HEK293 (cell line): ENCODE data around the gene C10orf88.
A peak's percentile ranks its signal among the peaks of the same experiment; 100 is the strongest.

ENCODE experiments used
- CTCF ChIA-PET: fragments of 350-600 bp; formaldehyde crosslinking; extraction: SDS; loops from one replicate; lab custom pipeline; 2021; ENCODE audit warnings: antibody characterized with exemption; lab: Yijun Ruan, JAX
- POLR2A ChIA-PET: fragments of 300-600 bp; formaldehyde crosslinking; extraction: SDS; loops from one replicate; lab custom pipeline; 2020; ENCODE audit warnings: antibody characterized with exemption, inconsistent platforms; lab: Yijun Ruan, JAX
- H3K27ac ChIP-seq: fragments of 200-500 bp; sonication (Bioruptor generic); 2 replicates; pipeline ENCODE4 v1.5.1; 2014; ENCODE audit warnings: low read depth, low read length, control low read depth, inconsistent platforms; ENCODE audit errors: extremely low read depth
- H3K36me3 ChIP-seq, 2 experiments: fragments of 200-500 bp in 1 of 2; sonication (Bioruptor generic) in 1 of 2; 1 replicate in 1 of 2; 2 replicates in 1 of 2; pipeline ENCODE4 v1.5.1; 2014 to 2017; ENCODE audit warnings: inconsistent platforms in 2 of 2, low read length in 2 of 2; ENCODE audit not compliant: control insufficient read depth in 2 of 2, insufficient read depth in 1 of 2
- H3K4me1 ChIP-seq: fragments of 200-500 bp; sonication (Bioruptor generic); 2 replicates; pipeline ENCODE4 v1.5.1; 2014; ENCODE audit warnings: mild to moderate bottlenecking, low read length, inconsistent platforms; ENCODE audit not compliant: control insufficient read depth, insufficient read depth
- H3K4me3 ChIP-seq: 2 replicates; pipeline ENCODE4 v1.5.1; 2011; ENCODE audit warnings: low read depth, mild to moderate bottlenecking, control low read depth, low read length, moderate library complexity
- H3K9me3 ChIP-seq: fragments of 200-500 bp; sonication (Bioruptor generic); 2 replicates; pipeline ENCODE4 v1.5.1; 2014; ENCODE audit warnings: low read depth, low read length, inconsistent platforms; ENCODE audit not compliant: control insufficient read depth, insufficient read depth
- GLI2 ChIP-seq: fragments of 450-650 bp; formaldehyde crosslinking; IDR thresholded peaks from 2 replicates; pipeline ENCODE4; 2017; ENCODE audit warnings: missing biosample characterization, missing genetic modification characterization, low read depth, borderline replicate concordance
- REPIN1 ChIP-seq: fragments of 450-650 bp; formaldehyde crosslinking; IDR thresholded peaks from 2 replicates; pipeline ENCODE4 v1.5.1; 2017; ENCODE audit warnings: missing biosample characterization, missing genetic modification characterization, low read depth
- SALL2 ChIP-seq: fragments of 450-650 bp; formaldehyde crosslinking; IDR thresholded peaks from 2 replicates; pipeline ENCODE4 v1.5.0; 2017; ENCODE audit warnings: missing biosample characterization, mild to moderate bottlenecking, missing genetic modification characterization, borderline replicate concordance
- SCRT1 ChIP-seq: fragments of 450-650 bp; formaldehyde crosslinking; IDR thresholded peaks from 2 replicates; pipeline ENCODE4 v1.5.1; 2016; ENCODE audit warnings: missing biosample characterization, missing genetic modification characterization, borderline replicate concordance
- SCRT2 ChIP-seq: fragments of 450-650 bp; formaldehyde crosslinking; IDR thresholded peaks from 2 replicates; pipeline ENCODE4 v1.5.1; 2016; ENCODE audit warnings: missing biosample characterization, missing genetic modification characterization
- SETDB1 ChIP-seq: IDR thresholded peaks from one replicate; pipeline ENCODE4 v1.6.1; 2017; ENCODE audit warnings: mild to moderate bottlenecking, low read length, moderate library complexity, mixed read lengths; ENCODE audit not compliant: insufficient read length
- SP7 ChIP-seq: fragments of 450-650 bp; formaldehyde crosslinking; IDR thresholded peaks from 2 replicates; pipeline ENCODE4 v1.5.1; 2016; ENCODE audit warnings: missing biosample characterization, missing genetic modification characterization
- TSHZ1 ChIP-seq: fragments of 450-650 bp; formaldehyde crosslinking; IDR thresholded peaks from 2 replicates; pipeline ENCODE4 v1.5.1; 2016; ENCODE audit warnings: missing biosample characterization, missing genetic modification characterization, borderline replicate concordance
- YY1 ChIP-seq: fragments of 450-650 bp; formaldehyde crosslinking; IDR thresholded peaks from 2 replicates; pipeline ENCODE4 v1.5.1; 2018; ENCODE audit warnings: missing biosample characterization, missing genetic modification characterization
- ZBTB44 ChIP-seq: fragments of 450-650 bp; IDR thresholded peaks from 2 replicates; pipeline ENCODE4 v1.5.1; 2018; ENCODE audit warnings: missing biosample characterization, mild to moderate bottlenecking, missing genetic modification characterization
- ZEB2 ChIP-seq: fragments of 450-650 bp; formaldehyde crosslinking; IDR thresholded peaks from 2 replicates; pipeline ENCODE4 v1.5.1; 2016; ENCODE audit warnings: missing biosample characterization, missing genetic modification characterization
- ZFP37 ChIP-seq: fragments of 450-650 bp; formaldehyde crosslinking; IDR thresholded peaks from 2 replicates; pipeline ENCODE4 v1.5.1; 2016; ENCODE audit warnings: missing biosample characterization, missing genetic modification characterization
- ZNF214 ChIP-seq: fragments of 450-650 bp; formaldehyde crosslinking; IDR thresholded peaks from 2 replicates; pipeline ENCODE4 v1.5.1; 2017; ENCODE audit warnings: missing biosample characterization, mild to moderate bottlenecking, missing genetic modification characterization, borderline replicate concordance
- ZNF274 ChIP-seq, 2 experiments: fragments of 200-500 bp in 1 of 2; fragments of 450-650 bp in 1 of 2; sonication (Bioruptor generic) in 1 of 2; formaldehyde crosslinking in 1 of 2; IDR thresholded peaks; 2 replicates each; pipeline versions ENCODE4 v1.5.1 to v1.6.1; 2014 to 2016; ENCODE audit warnings: borderline replicate concordance in 1 of 2, inconsistent platforms in 1 of 2, low read length in 1 of 2, missing biosample characterization in 1 of 2, missing genetic modification characterization in 1 of 2
- ZNF292 ChIP-seq: fragments of 450-650 bp; formaldehyde crosslinking; IDR thresholded peaks from 2 replicates; pipeline ENCODE4 v1.5.1; 2016; ENCODE audit warnings: low read depth, missing biosample characterization, missing genetic modification characterization, borderline replicate concordance
- ZNF302 ChIP-seq: fragments of 450-650 bp; formaldehyde crosslinking; IDR thresholded peaks from 2 replicates; pipeline ENCODE4 v1.5.1; 2016; ENCODE audit warnings: missing biosample characterization, missing genetic modification characterization, low read depth
- ZNF350 ChIP-seq: fragments of 450-650 bp; formaldehyde crosslinking; IDR thresholded peaks from 2 replicates; pipeline ENCODE4 v1.5.0; 2017; ENCODE audit warnings: missing biosample characterization, mild to moderate bottlenecking, missing genetic modification characterization
- ZNF404 ChIP-seq: fragments of 450-650 bp; formaldehyde crosslinking; IDR thresholded peaks from 2 replicates; pipeline ENCODE4 v1.5.1; 2017; ENCODE audit warnings: missing biosample characterization, missing genetic modification characterization
- ZNF48 ChIP-seq: fragments of 450-650 bp; formaldehyde crosslinking; IDR thresholded peaks from 2 replicates; pipeline ENCODE4 v1.5.1; 2016; ENCODE audit warnings: missing biosample characterization, missing genetic modification characterization
- ZNF529 ChIP-seq: fragments of 450-650 bp; formaldehyde crosslinking; IDR thresholded peaks from 2 replicates; pipeline ENCODE4 v1.5.1; 2017; ENCODE audit warnings: missing genetic modification characterization, missing biosample characterization; ENCODE audit not compliant: insufficient replicate concordance
- ZNF544 ChIP-seq: fragments of 450-650 bp; formaldehyde crosslinking; IDR thresholded peaks from 2 replicates; pipeline ENCODE4 v1.5.0; 2017; ENCODE audit warnings: missing biosample characterization, missing genetic modification characterization
- ZNF548 ChIP-seq: fragments of 450-650 bp; formaldehyde crosslinking; IDR thresholded peaks from 2 replicates; pipeline ENCODE4 v1.5.1; 2016; ENCODE audit warnings: missing biosample characterization, missing genetic modification characterization
- ZNF596 ChIP-seq: fragments of 450-650 bp; IDR thresholded peaks from 2 replicates; pipeline ENCODE4 v1.5.0; 2018; ENCODE audit warnings: missing biosample characterization, mild to moderate bottlenecking, missing genetic modification characterization, moderate library complexity
- ZNF600 ChIP-seq: fragments of 450-650 bp; formaldehyde crosslinking; IDR thresholded peaks from 2 replicates; pipeline ENCODE4 v1.5.1; 2016; ENCODE audit warnings: missing biosample characterization, missing genetic modification characterization
- ZNF747 ChIP-seq: fragments of 450-650 bp; formaldehyde crosslinking; IDR thresholded peaks from 2 replicates; pipeline ENCODE4 v1.5.1; 2016; ENCODE audit warnings: missing biosample characterization, missing genetic modification characterization
- ZNF776 ChIP-seq: fragments of 450-650 bp; formaldehyde crosslinking; IDR thresholded peaks from 2 replicates; pipeline ENCODE4 v1.5.0; 2017; ENCODE audit warnings: missing biosample characterization, missing genetic modification characterization, borderline replicate concordance
- ZNF843 ChIP-seq: fragments of 450-650 bp; formaldehyde crosslinking; IDR thresholded peaks from 2 replicates; pipeline ENCODE4 v1.5.1; 2016; ENCODE audit warnings: missing biosample characterization, missing genetic modification characterization
- ZXDB ChIP-seq: fragments of 450-650 bp; formaldehyde crosslinking; IDR thresholded peaks from 2 replicates; pipeline ENCODE4 v1.5.1; 2016; ENCODE audit warnings: missing biosample characterization, missing genetic modification characterization
- TF ChIP-seq, protein P1 (sequence below): fragments of 450-650 bp; formaldehyde crosslinking; IDR thresholded peaks from 2 replicates; pipeline ENCODE4 v1.5.1; 2017; ENCODE audit warnings: missing biosample characterization, missing genetic modification characterization

C10orf88 gene

GRCh38 chr10:122992031-122992585 is 38.1 kb upstream of the C10orf88 start (continued):
- no peak for TF ChIP-seq ZNF274 (IDR thresholded peaks at IDR 0.05; ENCODE audit: low read length)
- TF ChIP-seq ZNF274 (tag by site-specific recombination; IDR thresholded peaks at IDR 0.05; ENCODE audit: borderline replicate concordance), result no peak
- TF ChIP-seq ZNF596, result no peak
- TF ChIP-seq ZNF529, result no peak

- H3K36me3 ChIP-seq, result peaks cover 21 to 49% of the 10 kb centered on the region in 2 experiments
- no peak overlapping the region for H3K4me3 ChIP-seq
- no peak overlapping the region for H3K27ac ChIP-seq
- CTCF ChIA-PET, result interaction anchor here (0.8 to 1.9 kb wide), 2 partner anchors 9 to 17 kb away, joined by 3 to 10 read pairs; no protein-coding TSS in a partner anchor
- POLR2A ChIA-PET, result interaction anchor here (1.1 kb wide), 1 partner anchor 9 kb away, joined by 3 read pairs; no protein-coding TSS in a partner anchor
- H3K4me1 ChIP-seq, result no peaks in the 10 kb centered on the region
- H3K9me3 ChIP-seq, result no peaks in the 10 kb centered on the region
- TF ChIP-seq ZNF548 (tag by site-specific recombination) (no peak), GLI2 (tag by site-specific recombination) (no peak), SALL2 (tag by site-specific recombination) (no peak), ZNF302 (tag by site-specific recombination) (no peak), ZBTB44 (tag by site-specific recombination) (no peak), ZEB2 (tag by site-specific recombination) (0 out of 2 replicates have a peak, but pooled peaks have one; percentile 18), SCRT1 (tag by site-specific recombination) (no peak), ZNF544 (no peak), TSHZ1 (tag by site-specific recombination) (0 out of 2 replicates have a peak, but pooled peaks have one; percentile 28), YY1 (no peak), SCRT2 (tag by site-specific recombination) (0 out of 2 replicates have a peak, but pooled peaks have one; percentile 9), ZNF843 (tag by site-specific recombination) (no peak), ZNF404 (tag by site-specific recombination) (no peak), REPIN1 (no peak), ZNF776 (tag by site-specific recombination) (no peak), ZNF48 (tag by site-specific recombination) (no peak), ZFP37 (tag by site-specific recombination) (no peak), SP7 (peak; percentile 62; the same call in 1 of the 2 replicates), ZNF292 (no peak), ZXDB (tag by site-specific recombination) (no peak), ZNF214 (tag by site-specific recombination) (no peak), SETDB1 (no peak), ZNF747 (tag by site-specific recombination) (no peak), ZNF600 (tag by site-specific recombination) (peak; percentile 51; the same call in 1 of the 2 replicates), ZNF350 (tag by site-specific recombination) (no peak)
- TF ChIP-seq, protein P1, sequence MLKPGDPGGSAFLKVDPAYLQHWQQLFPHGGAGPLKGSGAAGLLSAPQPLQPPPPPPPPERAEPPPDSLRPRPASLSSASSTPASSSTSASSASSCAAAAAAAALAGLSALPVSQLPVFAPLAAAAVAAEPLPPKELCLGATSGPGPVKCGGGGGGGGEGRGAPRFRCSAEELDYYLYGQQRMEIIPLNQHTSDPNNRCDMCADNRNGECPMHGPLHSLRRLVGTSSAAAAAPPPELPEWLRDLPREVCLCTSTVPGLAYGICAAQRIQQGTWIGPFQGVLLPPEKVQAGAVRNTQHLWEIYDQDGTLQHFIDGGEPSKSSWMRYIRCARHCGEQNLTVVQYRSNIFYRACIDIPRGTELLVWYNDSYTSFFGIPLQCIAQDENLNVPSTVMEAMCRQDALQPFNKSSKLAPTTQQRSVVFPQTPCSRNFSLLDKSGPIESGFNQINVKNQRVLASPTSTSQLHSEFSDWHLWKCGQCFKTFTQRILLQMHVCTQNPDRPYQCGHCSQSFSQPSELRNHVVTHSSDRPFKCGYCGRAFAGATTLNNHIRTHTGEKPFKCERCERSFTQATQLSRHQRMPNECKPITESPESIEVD (tag by site-specific recombination), result peak; percentile 68
Measured at GRCh38 chr10:122990278-122990677, 36.3 kb upstream of the C10orf88 start.
